Measurements from ENCODE around the gene ADAM15.
A peak's percentile ranks its signal among the peaks of the same experiment; 100 is the strongest.

Gene ADAM15

GRCh38 chr1:155052439-155053395, 1.6 kb downstream of the ADAM15 start:
- no peak for DNase-seq (ENCODE audit: low read depth in 2 of 2)

GRCh38 chr1:155053531-155054105, 2.5 kb downstream of the ADAM15 start:
- DNase-seq (ENCODE audit: low read depth in 2 of 2) = no peak

GRCh38 chr1:155057104-155057503, 6.0 kb downstream of the ADAM15 start:
- DNase-seq (ENCODE audit: low read depth in 2 of 2) = no peak

GRCh38 chr1:155057788-155058211, 6.7 kb downstream of the ADAM15 start:
- DNase-seq (ENCODE audit: low read depth in 2 of 2) = no peak

GRCh38 chr1:155060736-155061135, 9.6 kb downstream of the ADAM15 start:
- no peak for DNase-seq (ENCODE audit: low read depth in 2 of 2)

GRCh38 chr1:155061381-155062150, 10.4 kb downstream of the ADAM15 start:
- DNase-seq (ENCODE audit: low read depth in 2 of 2) = peak; percentile 88 to 97

- no peak for DNase-seq (ENCODE audit: low read depth in 2 of 2)
Measured at GRCh38 chr1:155062151-155062686, 11.1 kb downstream of the ADAM15 start.

- peak in 1 of 2 donors; percentile 72 for DNase-seq (ENCODE audit: low read depth in 2 of 2)
Measured at GRCh38 chr1:155062702-155063411, 11.7 kb downstream of the ADAM15 start.

GRCh38 chr1:155063550-155064110, 12.5 kb downstream of the ADAM15 start, which contains the start of gene EFNA4:
Gene EFNA4, plus strand, starts transcription at chr1:155063740. Its CDS starts 84 bp downstream, at chr1:155063824.
- peak; percentile 54 to 61 for DNase-seq (ENCODE audit: low read depth in 2 of 2)

GRCh38 chr1:155064111-155064831, 13.2 kb downstream of the ADAM15 start:
- DNase-seq (ENCODE audit: low read depth in 2 of 2) = no peak

- DNase-seq (ENCODE audit: low read depth in 2 of 2) = no peak
Measured at GRCh38 chr1:155064832-155065429, 13.8 kb downstream of the ADAM15 start.

GRCh38 chr1:155066777-155067176, 15.7 kb downstream of the ADAM15 start:
- DNase-seq (ENCODE audit: low read depth in 2 of 2) = no peak

- no peak for DNase-seq (ENCODE audit: low read depth in 2 of 2)
Measured at GRCh38 chr1:155068599-155068998, 17.5 kb downstream of the ADAM15 start.

- DNase-seq (ENCODE audit: low read depth in 2 of 2) = no peak
Measured at GRCh38 chr1:155069551-155070157, 18.5 kb downstream of the ADAM15 start.

- no peak for DNase-seq (ENCODE audit: low read depth in 2 of 2)
Measured at GRCh38 chr1:155070158-155070621, 19.1 kb downstream of the ADAM15 start.

- DNase-seq (ENCODE audit: low read depth in 2 of 2) = peak in 1 of 2 donors; percentile 53
Measured at GRCh38 chr1:155070721-155071569, 19.8 kb downstream of the ADAM15 start.

GRCh38 chr1:155071701-155072100, 20.6 kb downstream of the ADAM15 start:
- no peak for DNase-seq (ENCODE audit: low read depth in 2 of 2)

Measured in stimulated activated CD4-positive, alpha-beta T cell treated with anti-CD3 and anti-CD28 coated beads, Interleukin-1b, Interleukin-23, amount 100 ng/mL, for 1 hour (primary cell).